ENCODE data around the gene PKDREJ. TPM values are rescaled to one million over a fixed set of nuclear protein-coding genes. Genes with fewer than 3 reads are reported as not detected.

Gene PKDREJ
- total RNA-seq, 1 experiment from 2014 or later: 0.04 TPM

DNA sequence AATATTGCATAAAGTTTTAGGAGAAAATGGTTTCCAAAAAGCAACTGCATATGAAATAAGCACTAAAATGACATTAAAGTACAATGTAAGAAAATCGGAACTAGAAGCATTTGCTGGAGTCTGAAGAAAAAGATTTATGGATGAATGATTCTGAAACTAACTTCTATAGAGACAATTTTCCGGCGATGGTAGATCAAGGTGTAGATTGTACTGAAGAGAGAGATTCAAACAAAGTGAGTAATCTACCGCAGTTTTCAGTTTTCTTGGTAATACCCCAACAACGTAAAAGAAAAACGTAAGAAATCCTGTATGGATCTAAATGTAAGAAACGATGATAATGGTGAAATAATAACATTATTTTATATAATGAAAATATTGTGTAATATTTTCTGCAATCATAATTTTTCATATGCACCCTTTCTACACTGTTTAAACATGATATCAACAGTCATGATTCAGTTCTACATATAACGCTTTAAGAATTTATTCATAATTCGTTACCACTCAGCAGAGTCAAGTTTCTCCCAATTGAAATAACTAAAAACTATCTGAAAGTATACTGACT is 11.2 kb downstream of the PKDREJ start:
- H4K91ac ChIP-seq (ENCODE audit: insufficient read length, low read depth, low read length): no peak overlapping the region
- no peak overlapping the region for H3K18ac ChIP-seq (ENCODE audit: insufficient read length, low read depth, low read length)
- peaks cover 7% of the 10 kb centered on the region for H3K23me2 ChIP-seq (ENCODE audit: insufficient read length, low read depth, low read length, poor library complexity, severe bottlenecking)
- no peaks in the 10 kb centered on the region for H4K20me1 ChIP-seq (ENCODE audit: control insufficient read depth, insufficient read depth, insufficient read length)
- no peaks in the 10 kb centered on the region for H3K79me2 ChIP-seq (ENCODE audit: insufficient read depth, low read length)
- H3K9ac ChIP-seq (ENCODE audit: extremely low read depth, insufficient read length, low read length): no peak overlapping the region
- H3K23ac ChIP-seq (ENCODE audit: insufficient read length, low read depth, low read length): no peak overlapping the region
- no peak overlapping the region for H4K8ac ChIP-seq (replicated peaks; ENCODE audit: insufficient read length, low read depth, low read length)
- WGBS (ENCODE audit: extremely low coverage, insufficient read length, low lambda C conversion rate): no CpG with 5 or more reads among the region's 9 CpGs
- H3K4me2 ChIP-seq (ENCODE audit: insufficient read depth, insufficient read length, low read length): no peak overlapping the region
- H2BK5ac ChIP-seq (ENCODE audit: insufficient read length, low read length): no peak overlapping the region
- H2BK12ac ChIP-seq (ENCODE audit: insufficient read length, low read depth, low read length): no peak overlapping the region
- H2AFZ ChIP-seq (ENCODE audit: low read length): no peak overlapping the region
- no peaks in the 10 kb centered on the region for H3K27me3 ChIP-seq (ENCODE audit: insufficient read depth, low read length)
- Mint-ChIP-seq H3K27me3 (ENCODE audit: low read depth) (peaks cover 21% of the 10 kb centered on the region), H3K4me3 (no peak overlapping the region), H3K9me3 (peaks cover 0 to 16% of the 10 kb centered on the region in 2 experiments; a peak in 3 of 5 replicates), H3K36me3 (ENCODE audit: insufficient read depth in 1 of 3, low read depth in 3 of 3) (peaks cover 1 to 13% (median 9%) of the 10 kb centered on the region in 3 experiments; a peak in 5 of 7 replicates), H3K4me1 (peaks cover 8 to 16% of the 10 kb centered on the region in 2 experiments), H3K27ac (no peak overlapping the region)
- H4K5ac ChIP-seq (ENCODE audit: insufficient read length, low read depth, low read length): no peak overlapping the region
- H2AK5ac ChIP-seq (ENCODE audit: insufficient read length, low read length): no peak overlapping the region
- no peak for DNase-seq
- no peaks in the 10 kb centered on the region for H3K79me1 ChIP-seq (ENCODE audit: insufficient read depth, low read depth, low read length, poor library complexity, severe bottlenecking)
- H3K56ac ChIP-seq (ENCODE audit: insufficient read length, low read depth, low read length): no peak overlapping the region
- H3K27ac ChIP-seq (ENCODE audit: insufficient read length, low read depth, low read length): no peak overlapping the region
- H3K14ac ChIP-seq (ENCODE audit: insufficient read depth, low read length): no peak overlapping the region
- no peak overlapping the region for H3K4ac ChIP-seq (ENCODE audit: low read depth, low read length)
- H3K4me1 ChIP-seq (ENCODE audit: insufficient read depth, low read length): no peaks in the 10 kb centered on the region
- no peak overlapping the region for H3T11ph ChIP-seq (ENCODE audit: low read length)
- H2BK15ac ChIP-seq (ENCODE audit: low read depth, low read length): no peak overlapping the region
- no peak overlapping the region for H2BK20ac ChIP-seq (ENCODE audit: low read depth, low read length, poor library complexity, severe bottlenecking)
- no peaks in the 10 kb centered on the region for H3K9me3 ChIP-seq (ENCODE audit: control insufficient read depth, low read depth, low read length)
- no peak overlapping the region for H2BK120ac ChIP-seq (ENCODE audit: low read depth, low read length, poor library complexity, severe bottlenecking)
- TF ChIP-seq, protein P1, sequence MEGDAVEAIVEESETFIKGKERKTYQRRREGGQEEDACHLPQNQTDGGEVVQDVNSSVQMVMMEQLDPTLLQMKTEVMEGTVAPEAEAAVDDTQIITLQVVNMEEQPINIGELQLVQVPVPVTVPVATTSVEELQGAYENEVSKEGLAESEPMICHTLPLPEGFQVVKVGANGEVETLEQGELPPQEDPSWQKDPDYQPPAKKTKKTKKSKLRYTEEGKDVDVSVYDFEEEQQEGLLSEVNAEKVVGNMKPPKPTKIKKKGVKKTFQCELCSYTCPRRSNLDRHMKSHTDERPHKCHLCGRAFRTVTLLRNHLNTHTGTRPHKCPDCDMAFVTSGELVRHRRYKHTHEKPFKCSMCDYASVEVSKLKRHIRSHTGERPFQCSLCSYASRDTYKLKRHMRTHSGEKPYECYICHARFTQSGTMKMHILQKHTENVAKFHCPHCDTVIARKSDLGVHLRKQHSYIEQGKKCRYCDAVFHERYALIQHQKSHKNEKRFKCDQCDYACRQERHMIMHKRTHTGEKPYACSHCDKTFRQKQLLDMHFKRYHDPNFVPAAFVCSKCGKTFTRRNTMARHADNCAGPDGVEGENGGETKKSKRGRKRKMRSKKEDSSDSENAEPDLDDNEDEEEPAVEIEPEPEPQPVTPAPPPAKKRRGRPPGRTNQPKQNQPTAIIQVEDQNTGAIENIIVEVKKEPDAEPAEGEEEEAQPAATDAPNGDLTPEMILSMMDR (conservative IDR thresholded peaks at IDR 0.05): no peak

All from H9 (cell line).